ENCODE results near the gene VPS13D.
"Not testable (repeated sequence)": the region's sequence is repeated elsewhere in the genome, so short reads cannot be mapped to it uniquely, and the experiment has no call there.

VPS13D gene

DNA sequence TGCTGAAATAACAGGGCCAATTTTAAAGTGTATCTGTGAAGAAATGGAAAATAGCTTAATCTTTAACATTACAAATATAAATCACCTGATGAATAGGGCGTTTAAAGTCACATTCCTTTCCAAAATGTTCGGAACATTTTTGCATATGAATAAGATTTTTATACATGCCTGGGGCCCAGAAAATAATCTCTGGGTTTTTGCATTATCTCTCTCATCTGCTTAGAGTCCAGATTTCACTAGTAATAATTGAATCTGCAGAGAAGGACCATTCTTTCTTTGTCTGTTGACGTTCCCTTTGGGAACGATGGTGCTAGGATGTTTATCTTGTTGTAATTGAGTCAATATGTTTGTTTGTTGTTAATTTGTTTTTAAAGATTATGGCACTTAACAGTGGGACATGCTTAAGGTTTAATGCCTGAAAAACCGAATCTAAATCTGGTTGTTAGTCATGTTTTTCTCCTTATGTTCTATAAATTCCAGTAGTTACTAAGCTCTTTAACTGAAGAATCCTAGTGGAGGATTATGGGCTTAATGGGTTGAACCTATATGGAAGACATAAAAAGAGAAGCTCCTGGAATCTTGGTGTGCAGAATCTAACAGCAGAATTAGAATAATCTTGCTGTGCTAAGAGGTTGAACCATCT lies 140.6 kb downstream of the VPS13D start:
- Mint-ChIP-seq H3K9me3 (no peaks in the 10 kb centered on the region), H3K27ac (no peak overlapping the region), H3K4me3 (no peak overlapping the region), H3K4me1 (no peaks in the 10 kb centered on the region), H3K36me3 (peaks cover 72% of the 10 kb centered on the region)
- DNase-seq (ENCODE audit: low spot score in 2 of 2) (no peak), ATAC-seq (no peak)

DNA sequence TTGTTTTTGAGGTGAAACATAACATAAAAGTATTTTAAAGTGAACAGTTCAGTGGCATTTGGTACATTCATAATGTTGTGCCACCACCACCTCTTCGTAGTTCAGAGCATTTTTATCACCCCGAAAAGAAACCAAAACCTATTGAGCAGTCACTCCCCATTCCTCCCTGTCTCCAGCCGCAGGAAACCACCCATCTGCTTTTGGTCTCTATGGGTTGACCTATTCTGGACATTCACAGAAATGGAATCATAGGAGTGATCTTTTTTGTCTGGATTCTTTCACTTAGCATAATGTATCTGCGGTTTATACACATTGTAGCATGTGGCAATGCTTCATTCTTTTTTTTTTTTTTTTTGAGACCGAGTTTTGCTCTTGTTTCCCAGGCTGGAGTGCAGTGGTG lies 141.2 kb downstream of the VPS13D start:
- Mint-ChIP-seq H3K9me3 (no peaks in the 10 kb centered on the region), H3K4me3 (no peak overlapping the region), H3K4me1 (no peaks in the 10 kb centered on the region), H3K36me3 (peaks cover 72% of the 10 kb centered on the region), H3K27ac (no peak overlapping the region)
- DNase-seq (ENCODE audit: low spot score in 2 of 2) (no peak), ATAC-seq (no peak)

DNA sequence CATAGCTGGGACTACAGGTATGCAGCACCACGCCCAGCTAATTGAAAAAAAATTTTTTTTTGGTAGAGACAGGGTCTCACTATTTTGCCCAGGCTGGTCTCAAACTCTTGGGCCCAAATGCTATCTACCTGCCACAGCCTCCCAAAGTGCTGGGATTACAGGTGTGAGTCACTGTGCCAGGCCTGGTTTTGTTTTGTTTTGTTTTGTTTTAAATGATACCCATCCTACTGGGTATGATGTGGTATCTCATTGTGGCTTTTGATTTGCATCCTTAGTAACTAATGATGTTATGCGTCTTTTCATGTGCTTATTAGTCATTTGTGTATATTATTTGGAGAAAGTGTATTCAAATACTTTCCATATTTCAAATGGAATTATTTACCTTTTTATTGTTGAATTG lies 142.3 kb downstream of the VPS13D start:
- Mint-ChIP-seq H3K9me3 (no peaks in the 10 kb centered on the region), H3K27ac (peak overlapping the region; percentile 14), H3K4me3 (no peak overlapping the region), H3K4me1 (no peaks in the 10 kb centered on the region), H3K36me3 (peaks cover 79% of the 10 kb centered on the region)
- DNase-seq (ENCODE audit: low spot score in 2 of 2) = no peak
- ATAC-seq = no peak

DNA sequence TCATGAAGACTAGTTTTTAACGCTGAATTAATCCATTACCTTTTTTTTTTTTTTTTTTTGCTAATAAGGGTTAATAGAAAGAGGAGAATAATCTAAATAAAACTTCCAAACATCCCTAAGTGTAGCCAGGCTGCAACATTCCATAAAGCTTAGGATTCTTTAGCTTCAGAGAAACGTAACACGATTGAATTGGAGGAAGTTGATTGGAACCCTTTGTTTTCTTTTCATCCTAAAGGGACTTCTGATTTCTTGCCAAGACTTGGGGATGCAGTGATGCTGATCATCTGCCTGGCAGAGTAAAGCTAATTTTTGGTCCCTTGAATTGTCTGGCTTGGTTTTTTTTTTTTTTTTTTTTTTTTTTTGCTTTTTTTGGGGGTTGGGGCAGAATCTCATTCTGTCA lies 142.9 kb downstream of the VPS13D start:
- no peak overlapping the region for H3K4me3 Mint-ChIP-seq
- H3K36me3 Mint-ChIP-seq = peaks cover 82% of the 10 kb centered on the region
- H3K27ac Mint-ChIP-seq = no peak overlapping the region
- H3K9me3 Mint-ChIP-seq = no peaks in the 10 kb centered on the region
- H3K4me1 Mint-ChIP-seq = no peaks in the 10 kb centered on the region
- no peak for DNase-seq (ENCODE audit: low spot score in 2 of 2)
- ATAC-seq = no peak

DNA sequence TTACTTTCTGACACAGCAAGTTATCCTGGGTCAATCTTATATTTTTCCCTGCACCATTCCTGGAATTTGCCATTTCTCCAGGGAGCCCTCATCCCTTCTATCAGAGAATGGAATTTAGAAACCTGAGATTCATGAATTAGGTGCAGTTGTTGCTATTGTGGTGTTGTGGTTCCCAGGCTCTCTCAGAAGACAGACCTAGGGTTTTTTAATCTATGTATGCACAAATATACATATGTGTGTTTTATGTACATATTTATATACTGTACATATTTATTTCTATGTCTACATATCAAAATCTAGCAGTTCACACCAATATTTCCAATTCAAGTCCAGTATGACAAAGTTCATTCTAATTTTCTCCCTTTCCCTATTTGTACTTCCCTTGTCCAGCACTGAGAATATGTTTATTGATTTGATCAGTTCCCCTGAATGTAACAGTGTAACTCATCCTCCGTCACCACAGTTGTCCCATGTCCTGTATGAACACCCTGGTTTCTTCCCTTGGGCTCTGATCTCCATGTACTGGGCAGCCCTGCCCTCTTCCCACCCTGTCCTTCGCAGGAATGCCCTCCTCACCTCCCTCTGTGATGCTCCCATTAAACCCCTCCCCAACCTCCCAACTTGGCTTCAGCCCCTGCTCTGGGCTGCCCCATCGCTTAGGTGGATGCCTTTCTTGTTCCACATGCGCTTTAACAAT lies 145.5 kb downstream of the VPS13D start:
- Mint-ChIP-seq H3K9me3 (no peaks in the 10 kb centered on the region), H3K36me3 (peaks cover 82% of the 10 kb centered on the region), H3K27ac (peak overlapping the region; percentile 46), H3K4me1 (no peaks in the 10 kb centered on the region), H3K4me3 (no peak overlapping the region)
- ATAC-seq (no peak), DNase-seq (ENCODE audit: low spot score in 2 of 2) (no peak)

DNA sequence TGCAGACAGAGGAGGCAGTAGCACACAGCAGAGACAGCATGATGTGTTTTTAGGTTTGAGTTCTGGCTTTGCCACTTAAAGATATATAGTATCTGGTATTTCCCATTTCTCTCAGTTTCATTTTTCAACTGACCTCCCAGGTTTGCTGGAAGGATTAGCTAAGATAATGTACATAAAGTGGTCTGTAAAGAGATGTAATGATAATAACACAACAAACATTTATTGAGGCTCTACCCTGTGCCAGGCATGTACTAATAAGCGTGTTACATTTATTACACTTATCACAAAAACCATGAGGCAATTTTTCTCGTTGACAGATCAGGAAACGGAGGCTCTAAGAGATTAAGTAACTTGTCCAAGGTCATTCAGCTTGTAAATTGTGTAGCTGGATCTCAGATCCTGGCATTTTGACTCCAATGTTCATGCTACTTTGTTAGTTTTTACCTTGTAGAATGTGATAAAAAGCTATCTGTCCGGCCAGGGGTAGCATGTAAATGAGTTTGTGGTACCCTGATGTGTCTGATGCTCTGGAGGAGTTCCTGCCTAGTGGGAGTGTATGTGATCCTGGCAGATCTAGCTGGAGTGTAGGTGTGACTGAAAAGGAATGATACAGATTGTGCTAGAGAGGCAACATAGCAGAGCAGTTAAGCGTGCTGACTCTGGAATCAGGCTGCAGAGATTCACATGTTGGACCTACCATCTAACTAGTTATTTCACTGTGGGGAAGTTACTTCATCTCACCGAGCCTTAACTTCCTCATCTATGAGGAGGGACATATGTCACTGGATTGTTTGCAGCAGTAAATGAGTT lies 146.6 kb downstream of the VPS13D start:
- H3K27ac Mint-ChIP-seq = no peak overlapping the region
- no peak overlapping the region for H3K4me3 Mint-ChIP-seq
- no peaks in the 10 kb centered on the region for H3K9me3 Mint-ChIP-seq
- no peak for DNase-seq (ENCODE audit: low spot score in 2 of 2)
- no peak for ATAC-seq
- peaks cover 71% of the 10 kb centered on the region for H3K36me3 Mint-ChIP-seq
- no peaks in the 10 kb centered on the region for H3K4me1 Mint-ChIP-seq

DNA sequence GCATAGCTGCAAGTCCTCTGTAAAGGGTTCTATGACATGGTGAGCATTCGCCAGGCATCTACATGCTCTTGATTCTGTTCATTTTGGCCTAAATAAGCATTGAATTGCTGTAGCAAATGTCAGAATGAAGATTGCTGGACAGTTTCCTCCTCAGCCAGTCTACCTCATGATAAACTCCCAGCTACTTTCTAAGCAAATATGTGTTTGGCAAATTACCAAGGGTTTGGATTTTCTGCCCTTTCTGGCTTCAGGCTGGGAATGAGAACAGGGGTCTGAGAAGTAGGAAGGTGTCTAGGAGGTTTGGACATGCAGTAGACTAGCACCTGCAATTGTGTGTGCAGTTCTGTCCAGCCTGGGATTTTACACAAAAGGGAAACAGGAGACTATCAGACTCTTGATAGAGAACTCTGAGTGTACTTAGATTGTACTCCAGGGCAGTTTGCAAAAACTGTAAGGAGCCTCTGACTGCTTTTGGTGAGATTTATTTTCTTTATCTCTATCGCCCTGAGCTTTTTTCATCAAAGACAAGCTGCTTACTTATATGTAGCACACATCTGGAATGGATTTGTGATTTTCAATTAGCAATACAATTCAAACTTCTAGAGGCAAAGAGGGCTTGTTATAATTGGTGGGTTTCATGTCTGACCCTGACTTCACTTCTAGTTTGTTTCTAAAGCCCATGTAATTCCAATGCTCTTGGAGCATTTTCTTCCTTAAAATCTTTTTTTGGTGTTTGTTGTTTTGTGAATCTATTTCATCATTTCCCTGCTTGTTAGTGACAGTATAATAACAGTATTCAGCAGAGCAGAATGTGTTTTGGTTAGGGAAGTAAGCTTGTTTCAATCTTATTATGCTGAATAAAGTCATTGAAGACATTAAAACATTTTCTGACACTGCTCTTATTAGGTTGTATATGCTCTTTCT lies 150.8 kb downstream of the VPS13D start:
- Mint-ChIP-seq H3K36me3 (peaks cover 66% of the 10 kb centered on the region), H3K4me3 (no peak overlapping the region), H3K9me3 (no peaks in the 10 kb centered on the region), H3K4me1 (peaks cover 29% of the 10 kb centered on the region), H3K27ac (peak overlapping the region; percentile 5)
- DNase-seq (ENCODE audit: low spot score in 2 of 2) (no peak), ATAC-seq (no peak)

DNA sequence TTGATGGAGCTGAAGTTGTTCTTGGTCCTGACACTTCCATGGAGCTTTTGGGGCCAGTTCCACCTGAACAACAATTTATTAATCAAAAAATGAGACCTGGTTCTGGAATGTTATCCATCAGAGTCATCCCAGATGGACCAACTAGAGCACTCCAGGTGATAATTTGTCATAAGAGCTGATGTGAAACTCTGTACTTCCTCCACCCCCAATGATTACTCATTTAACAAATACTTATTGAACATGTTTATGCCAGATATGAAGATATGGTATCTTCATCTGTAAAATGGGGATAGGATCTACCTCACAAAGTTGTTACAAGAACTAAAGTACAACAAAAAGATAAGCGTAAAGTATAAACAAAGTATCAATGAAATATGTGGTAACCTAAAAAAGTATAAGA lies 153.2 kb downstream of the VPS13D start:
- no peak overlapping the region for H3K4me3 Mint-ChIP-seq
- DNase-seq (ENCODE audit: low spot score in 2 of 2) = no peak

DNA sequence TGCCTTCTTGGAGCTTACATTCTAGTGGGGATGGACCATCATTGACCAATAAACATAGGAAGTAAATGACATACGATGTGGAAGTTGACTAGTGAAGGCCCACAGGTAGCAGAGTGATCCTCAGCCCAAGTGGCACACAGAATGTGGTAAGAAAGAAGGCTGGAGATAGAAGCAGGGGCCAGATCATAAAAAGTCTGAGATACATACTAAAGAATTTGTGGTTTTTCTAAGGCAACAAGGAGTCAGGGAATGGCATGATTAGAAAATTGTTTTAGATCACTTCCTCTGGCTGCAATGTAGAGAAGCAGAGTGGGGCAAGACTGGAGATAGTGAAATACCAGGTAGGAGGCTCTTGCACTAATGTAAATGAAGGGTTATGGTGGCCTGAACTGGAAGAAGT lies 154.0 kb downstream of the VPS13D start:
- ATAC-seq = no peak
- Mint-ChIP-seq H3K36me3 (peaks cover 73% of the 10 kb centered on the region), H3K27ac (no peak overlapping the region)

More for the DNA sequence above, 153.2 kb downstream of the VPS13D start:
- Mint-ChIP-seq H3K36me3 (peaks cover 73% of the 10 kb centered on the region), H3K9me3 (peaks cover 10% of the 10 kb centered on the region), H3K27ac (no peak overlapping the region), H3K4me1 (peaks cover 43% of the 10 kb centered on the region)
- no peak for ATAC-seq

DNA sequence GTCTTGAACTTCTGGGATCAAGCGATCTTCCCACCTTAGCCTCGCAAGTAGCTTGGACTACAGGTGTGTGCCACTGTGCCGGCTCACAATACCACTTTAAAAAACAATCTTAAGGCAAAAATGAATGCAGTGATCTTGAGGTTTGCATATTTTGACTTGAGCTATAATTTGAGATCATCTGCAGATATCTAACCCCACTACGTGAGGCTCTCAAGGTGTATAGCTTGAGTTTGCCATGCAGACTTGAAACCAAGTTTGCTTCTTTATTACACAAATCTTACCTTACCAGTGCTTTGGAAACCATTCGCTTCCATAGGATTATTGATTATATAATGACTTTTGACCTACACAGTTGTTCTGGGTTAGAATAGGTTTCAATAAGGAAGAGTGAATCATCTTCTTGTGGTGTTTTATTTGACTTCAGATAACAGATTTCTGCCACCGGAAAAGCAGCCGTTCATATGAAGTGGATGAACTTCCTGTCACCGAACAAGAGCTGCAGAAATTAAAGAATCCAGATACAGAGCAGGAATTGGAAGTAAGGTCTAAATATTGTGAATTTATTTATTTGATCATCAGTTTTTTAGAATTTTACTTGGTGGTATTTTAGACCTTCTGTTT lies 155.1 kb downstream of the VPS13D start:
- peak; percentile 75 for ATAC-seq
- DNase-seq (ENCODE audit: low spot score in 2 of 2) = no peak
- H3K27ac Mint-ChIP-seq = no peak overlapping the region
- H3K36me3 Mint-ChIP-seq = peaks cover 63% of the 10 kb centered on the region
- peaks cover 43% of the 10 kb centered on the region for H3K4me1 Mint-ChIP-seq
- H3K9me3 Mint-ChIP-seq = peaks cover 11% of the 10 kb centered on the region
- peak overlapping the region; percentile 16 for H3K4me3 Mint-ChIP-seq

More for the DNA sequence above, 154.0 kb downstream of the VPS13D start:
- Mint-ChIP-seq H3K4me3 (no peak overlapping the region), H3K4me1 (peaks cover 43% of the 10 kb centered on the region), H3K9me3 (peaks cover 11% of the 10 kb centered on the region)
- no peak for DNase-seq (ENCODE audit: low spot score in 2 of 2)

DNA sequence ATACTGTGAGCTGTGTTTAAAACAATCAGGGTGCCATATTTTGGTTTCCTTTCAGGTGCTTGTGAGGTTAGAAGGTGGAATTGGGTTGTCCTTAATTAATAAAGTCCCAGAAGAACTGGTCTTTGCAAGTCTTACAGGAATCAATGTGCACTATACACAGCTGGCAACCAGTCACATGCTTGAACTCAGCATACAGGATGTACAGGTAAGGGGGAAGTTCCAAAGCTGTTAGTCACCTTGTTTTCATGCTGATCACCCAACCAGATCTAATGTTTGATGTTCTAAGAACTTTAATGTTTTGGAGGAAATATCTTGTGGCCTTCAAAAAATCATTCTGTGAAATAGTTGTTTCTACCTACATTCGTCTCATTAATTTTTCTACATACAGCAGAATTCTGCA lies 156.3 kb downstream of the VPS13D start:
- Mint-ChIP-seq H3K36me3 (peaks cover 61% of the 10 kb centered on the region), H3K4me1 (peaks cover 43% of the 10 kb centered on the region)
- no peak for DNase-seq (ENCODE audit: low spot score in 2 of 2)

DNA sequence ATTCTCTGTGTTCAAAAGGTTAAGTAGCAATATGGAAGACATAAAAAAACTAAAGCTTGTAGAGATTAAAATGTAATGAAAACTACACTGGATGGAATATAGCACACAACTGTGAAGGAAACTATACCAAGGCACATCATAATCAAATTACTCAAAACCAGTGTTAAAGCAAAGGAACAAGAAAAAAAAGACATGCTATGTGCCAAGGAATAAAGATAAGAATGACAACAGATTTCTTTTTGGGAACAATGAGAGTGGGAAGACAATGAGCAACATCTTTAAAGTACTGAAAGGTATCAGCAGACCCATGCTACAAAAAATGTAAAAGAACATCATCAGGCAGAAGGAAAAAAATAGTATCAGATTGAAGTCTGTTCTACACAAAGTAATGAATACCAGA lies 157.8 kb downstream of the VPS13D start:
- no peak overlapping the region for H3K4me3 Mint-ChIP-seq
- no peak for DNase-seq (ENCODE audit: low spot score in 2 of 2)
- no peak overlapping the region for H3K27ac Mint-ChIP-seq
- H3K4me1 Mint-ChIP-seq = peaks cover 41% of the 10 kb centered on the region
- H3K9me3 Mint-ChIP-seq = peaks cover 11% of the 10 kb centered on the region
- H3K36me3 Mint-ChIP-seq = peaks cover 58% of the 10 kb centered on the region
- no peak for ATAC-seq

More for the DNA sequence above, 156.3 kb downstream of the VPS13D start:
- Mint-ChIP-seq H3K4me3 (no peak overlapping the region), H3K27ac (peak overlapping the region; percentile 84), H3K9me3 (peaks cover 11% of the 10 kb centered on the region)
- peak; percentile 77 for ATAC-seq

DNA sequence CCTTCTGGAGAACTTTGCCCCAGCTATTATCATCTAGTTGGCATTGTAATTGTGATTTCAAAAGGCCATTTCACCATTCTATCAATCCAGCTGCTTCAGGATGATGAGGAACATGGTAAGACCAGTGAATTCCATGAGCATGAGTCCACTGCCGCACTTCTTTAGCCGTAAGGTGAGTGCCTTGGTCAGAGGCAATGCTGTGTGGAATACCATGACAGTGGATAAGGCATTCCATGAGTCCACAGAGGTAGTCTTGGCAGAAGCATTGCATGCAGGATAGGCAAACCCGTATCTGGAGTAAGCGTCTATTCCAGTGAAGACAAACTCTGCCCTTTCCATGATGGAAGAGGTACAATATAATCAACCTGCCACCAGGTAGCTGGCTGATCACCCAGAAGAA lies 160.5 kb downstream of the VPS13D start:
- not testable (repeated sequence) for H3K27ac Mint-ChIP-seq

More for the DNA sequence above, 160.5 kb downstream of the VPS13D start:
- not testable (repeated sequence) for ATAC-seq; DNase-seq (ENCODE audit: low spot score in 2 of 2); H3K4me3 Mint-ChIP-seq
- Mint-ChIP-seq H3K36me3 (peaks cover 35% of the 10 kb centered on the region), H3K9me3 (peaks cover 11% of the 10 kb centered on the region), H3K4me1 (peaks cover 16% of the 10 kb centered on the region)

Data from stimulated activated effector memory CD8-positive, alpha-beta T cell treated with anti-CD3 and anti-CD28 coated beads, Interleukin-12 subunit alpha, Interleukin-12 subunit beta, amount 100 ng/mL, for 72 hours (primary cell).